Measurements from ENCODE around the gene SLC4A5.

GRCh38 chr2:74328573-74328972, 14.6 kb downstream of the SLC4A5 start:
- TF ChIP-seq CTCF (IDR thresholded peaks at IDR 0.05 in 8 of 11, conservative IDR thresholded peaks at IDR 0.05 in 3 of 11) (no peak), POLR2A (IDR thresholded peaks at IDR 0.05) (no peak)
